Prostate gland (tissue), 2 donors: ENCODE results near the gene PLEKHG7.

Experiments used
- CTCF ChIP-seq, 4 experiments: fragments of 200-600 bp in 2 of 4; fragments of 450-650 bp in 2 of 4; sonication (generic) in 2 of 4; IDR thresholded peaks; 1 replicate in 3 of 4; 2 replicates in 1 of 4; pipeline ENCODE4 v1.5.1; 2016 to 2019; ENCODE audit warnings: antibody characterized with exemption in 4 of 4, mild to moderate bottlenecking in 2 of 4, moderate library complexity in 2 of 4
- POLR2A ChIP-seq: fragments of 450-650 bp; IDR thresholded peaks from one replicate; pipeline ENCODE4 v1.6.1; 2016; ENCODE audit warnings: antibody characterized with exemption, mild to moderate bottlenecking
- POLR2AphosphoS5 ChIP-seq: sonication (generic); formaldehyde crosslinking; IDR thresholded peaks from one replicate; pipeline ENCODE4 v1.6.1; 2017; ENCODE audit warnings: antibody characterized with exemption

GRCh38 chr12:92673756-92674155 lies 29.0 kb upstream of the PLEKHG7 start:
- no peak for TF ChIP-seq POLR2AphosphoS5
- TF ChIP-seq CTCF (IDR thresholded peaks at IDR 0.05): no peak
- no peak for TF ChIP-seq POLR2A
